ENCODE data around the gene OSBPL10.

Gene OSBPL10

GRCh38 chr3:31985831-31986230 is 4.8 kb upstream of the OSBPL10 start:
- DNase-seq = no peak

GRCh38 chr3:31984321-31984720 is 3.3 kb upstream of the OSBPL10 start:
- no peak for DNase-seq

- no peak for DNase-seq
These were observed 394 bp downstream of the OSBPL10 start for GRCh38 chr3:31980530-31981205.

- no peak for DNase-seq
These were observed 1.9 kb downstream of the OSBPL10 start for GRCh38 chr3:31979001-31979697.

GRCh38 chr3:31978553-31978952 is 2.5 kb downstream of the OSBPL10 start:
- no peak for DNase-seq

GRCh38 chr3:31977736-31978135 is 3.3 kb downstream of the OSBPL10 start:
- DNase-seq = no peak

- no peak for DNase-seq
These were observed 4.8 kb downstream of the OSBPL10 start for GRCh38 chr3:31976302-31976701.

- no peak for DNase-seq
These were observed 6.1 kb downstream of the OSBPL10 start for GRCh38 chr3:31974964-31975363.

- no peak for DNase-seq
These were observed 6.6 kb downstream of the OSBPL10 start for GRCh38 chr3:31974471-31974870.

GRCh38 chr3:31973837-31974236 is 7.2 kb downstream of the OSBPL10 start:
- no peak for DNase-seq

- no peak for DNase-seq
These were observed 8.0 kb downstream of the OSBPL10 start for GRCh38 chr3:31973081-31973480.

GRCh38 chr3:31971607-31972006 is 9.5 kb downstream of the OSBPL10 start:
- DNase-seq = no peak

GRCh38 chr3:31968927-31969418 is 12.1 kb downstream of the OSBPL10 start:
- no peak for DNase-seq

- DNase-seq = no peak
These were observed 12.6 kb downstream of the OSBPL10 start for GRCh38 chr3:31968369-31968926.

GRCh38 chr3:31967592-31967991 is 13.5 kb downstream of the OSBPL10 start:
- DNase-seq = no peak

GRCh38 chr3:31966978-31967591 is 14.0 kb downstream of the OSBPL10 start:
- no peak for DNase-seq

GRCh38 chr3:31962801-31963205 is 18.3 kb downstream of the OSBPL10 start:
- no peak for DNase-seq

- DNase-seq = no peak
These were observed 20.1 kb downstream of the OSBPL10 start for GRCh38 chr3:31960793-31961431.

GRCh38 chr3:31959951-31960792 is 20.9 kb downstream of the OSBPL10 start:
- no peak for DNase-seq

GRCh38 chr3:31959251-31959650 is 21.8 kb downstream of the OSBPL10 start:
- no peak for DNase-seq

- DNase-seq = no peak
These were observed 22.3 kb downstream of the OSBPL10 start for GRCh38 chr3:31958701-31959152.

GRCh38 chr3:31957106-31957505 is 24.0 kb downstream of the OSBPL10 start:
- DNase-seq = no peak
